ENCODE results near the gene ERP29.

Gene ERP29

DNA sequence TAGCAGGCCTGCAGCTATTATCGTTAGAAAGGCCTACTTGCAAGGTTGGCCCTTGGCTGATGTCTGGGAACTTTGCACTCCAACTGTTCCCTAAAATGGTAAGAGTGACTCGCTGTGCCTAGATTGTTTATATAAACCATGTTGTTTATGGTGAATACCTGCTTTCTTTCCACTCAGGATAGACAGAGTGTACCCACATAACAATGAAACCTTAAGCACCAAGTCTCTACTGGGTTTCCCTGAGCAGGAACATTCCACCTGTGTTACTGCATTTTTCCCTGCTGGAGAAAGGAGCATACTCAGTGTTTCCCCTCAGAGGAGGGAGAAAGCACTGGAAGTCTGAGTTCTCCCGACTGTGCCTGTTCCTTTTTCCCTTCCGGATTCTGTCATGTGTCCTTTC lies 32.8 kb downstream of the ERP29 start:
- DNase-seq: no peak

DNA sequence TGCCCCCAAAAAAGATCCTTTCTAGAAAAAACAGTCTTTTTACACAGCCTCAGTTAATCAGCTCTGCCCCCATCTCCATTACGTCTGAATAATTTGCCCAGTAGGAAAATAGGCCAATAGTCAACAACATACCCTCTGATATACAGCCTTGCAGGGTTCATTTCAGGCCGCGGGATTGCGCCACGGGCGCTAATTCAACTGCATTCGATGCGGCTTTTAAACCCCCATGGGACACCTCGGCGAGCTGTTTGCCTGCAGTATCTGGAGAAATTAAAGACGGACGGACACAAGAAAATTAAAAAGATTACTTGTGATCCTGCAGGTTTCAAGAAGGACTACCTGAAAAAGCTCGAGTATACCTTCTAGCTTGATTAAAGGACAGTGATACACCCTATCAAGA lies 36.1 kb downstream of the ERP29 start:
- no peak for DNase-seq

DNA sequence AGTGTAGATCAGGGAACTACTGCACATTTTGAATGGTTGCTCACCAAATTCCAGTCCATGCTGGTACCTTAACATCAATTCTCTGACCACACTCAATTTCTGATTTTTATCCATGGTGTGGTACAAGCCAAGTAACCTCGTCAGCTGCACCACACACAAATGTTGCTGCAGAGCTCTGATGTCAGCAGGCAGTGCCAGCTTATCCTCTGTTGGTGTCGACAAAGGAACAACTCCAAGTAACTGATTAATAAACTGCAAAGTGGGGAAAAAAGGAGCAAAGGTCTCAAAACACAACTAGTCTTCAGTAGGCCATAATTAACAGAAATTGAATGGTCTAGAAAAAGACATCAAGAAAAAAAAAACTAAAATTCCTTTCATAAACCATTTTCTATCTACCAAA lies 47.9 kb downstream of the ERP29 start:
- no peak for DNase-seq

DNA sequence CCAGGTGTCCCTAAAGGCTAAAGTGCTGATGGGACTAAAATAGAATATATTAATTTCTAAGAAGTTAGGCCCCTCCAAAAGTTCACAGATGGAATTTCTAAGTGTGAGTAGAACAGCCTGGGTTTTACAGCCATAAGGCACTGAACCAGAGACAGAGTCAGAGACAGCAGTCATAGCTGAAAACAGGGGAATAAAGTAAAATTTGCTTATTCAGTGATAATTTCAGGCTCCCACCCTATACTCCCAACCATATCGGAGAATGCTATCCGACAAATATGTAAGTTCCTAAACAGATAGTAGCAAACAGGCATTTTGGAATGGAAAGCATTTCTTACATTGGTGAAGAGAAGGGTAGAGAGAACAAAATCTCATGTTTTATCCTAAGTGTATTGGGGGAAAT lies 50.0 kb downstream of the ERP29 start:
- DNase-seq: no peak

DNA sequence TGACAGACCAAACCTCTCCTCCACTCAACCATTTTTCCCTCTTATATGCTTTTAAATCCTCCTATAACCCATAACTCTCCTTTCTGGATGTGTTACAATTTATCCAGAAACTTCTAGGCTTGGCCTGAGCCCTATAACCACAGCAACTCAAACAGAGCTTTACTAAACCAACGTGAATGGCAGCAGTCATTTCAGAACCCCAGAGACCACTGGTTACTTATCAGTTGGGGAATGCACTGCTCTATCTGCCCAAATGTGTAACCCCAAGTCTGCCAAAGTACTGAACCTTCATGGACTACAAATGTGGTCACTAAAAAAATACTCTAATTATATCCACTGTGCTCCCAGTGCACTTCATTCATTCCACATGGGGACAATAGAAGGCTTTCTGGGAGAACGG lies 53.3 kb downstream of the ERP29 start:
- DNase-seq: no peak

Data from CD4-positive, alpha-beta T cell treated with Interleukin-4 for 4 hours (primary cell).